Measurements from ENCODE around the gene PSMD13. TPM values are rescaled to one million over a fixed set of nuclear protein-coding genes. Genes with fewer than 3 reads are reported as not detected.
"Not testable (repeated sequence)": the region's sequence is repeated elsewhere in the genome, so short reads cannot be mapped to it uniquely, and the experiment has no call there.

PSMD13 gene
- total and polyA plus RNA-seq, 3 experiments from 2014 or later: 218 to 237 (median 235) TPM

- peaks cover 3 to 38% (median 5%) of the 10 kb centered on the region in 3 donors for H3K36me3 Mint-ChIP-seq
- no peaks in the 10 kb centered on the region for H3K36me3 ChIP-seq (ENCODE audit: insufficient read depth, low read length)
- H3K27me3 ChIP-seq (ENCODE audit: insufficient read depth, low read length, poor library complexity, severe bottlenecking): no peaks in the 10 kb centered on the region
- H3K9me3 Mint-ChIP-seq: no peaks in the 10 kb centered on the region
- POLR2A ChIA-PET: interaction anchor here (3.6 kb wide), 1 partner anchor 35 kb away, joined by 11 read pairs; no protein-coding TSS in a partner anchor
- H3K4me1 Mint-ChIP-seq: peaks cover 44 to 77% (median 53%) of the 10 kb centered on the region in 3 donors
- CTCF ChIA-PET: interaction anchor here (1.0 to 3.3 kb wide), 3 partner anchors 18 to 34 kb away, joined by 3 to 25 read pairs (median 15); no protein-coding TSS in a partner anchor
- peak overlapping the region in 5 of 8 donors; percentile 57 to 99 (median 87) for H3K27ac Mint-ChIP-seq
- H3K4me1 ChIP-seq (ENCODE audit: insufficient read depth, low read length): peaks cover 46% of the 10 kb centered on the region
- no peak overlapping the region for H3K4me3 ChIP-seq (ENCODE audit: low read length)
- H3K27me3 Mint-ChIP-seq: peaks cover 0 to 9% of the 10 kb centered on the region in 2 donors
- no peaks in the 10 kb centered on the region for H3K9me3 ChIP-seq (ENCODE audit: low read length)
- no peak overlapping the region for H3K27ac ChIP-seq (ENCODE audit: low read depth, low read length)
- peak in 1 of 5 donors; percentile 30 for DNase-seq
- H3K4me3 Mint-ChIP-seq: peak overlapping the region in 2 of 7 donors; percentile 68 to 94
These were observed 49.1 kb downstream of the PSMD13 start for GRCh38 chr11:285894-286220.

GRCh38 chr11:286977-287820 lies 50.4 kb downstream of the PSMD13 start:
- H3K36me3 ChIP-seq (ENCODE audit: insufficient read depth, low read length); H3K9me3 Mint-ChIP-seq; H3K27me3 Mint-ChIP-seq; H3K9me3 ChIP-seq (ENCODE audit: low read length); H3K27me3 ChIP-seq (ENCODE audit: insufficient read depth, low read length, poor library complexity, severe bottlenecking): not testable (repeated sequence)
- H3K36me3 Mint-ChIP-seq: peaks cover 3 to 38% (median 5%) of the 10 kb centered on the region in 3 donors
- peaks cover 40 to 72% (median 46%) of the 10 kb centered on the region in 3 donors for H3K4me1 Mint-ChIP-seq
- H3K4me3 Mint-ChIP-seq: peak overlapping the region; percentile 94 to 99 (median 98)
- ChIA-PET CTCF (interaction anchor here (0.8 to 4.3 kb wide), 10 partner anchors 18 to 164 kb away, joined by 3 to 25 read pairs (median 6); partner anchors contain the start of genes BET1L, IFITM2 and RIC8A), POLR2A (interaction anchor here (0.6 to 5.6 kb wide), 13 partner anchors 9 to 79 kb away, joined by 4 to 62 read pairs (median 8); partner anchors contain the start of genes BET1L, NLRP6, PSMD13 and RIC8A)
- peak; percentile 59 to 86 (median 73) for DNase-seq
- peak overlapping the region; percentile 93 to 99 (median 97) for H3K27ac Mint-ChIP-seq
- peak overlapping the region; percentile 79 for H3K27ac ChIP-seq (ENCODE audit: low read depth, low read length)
- peaks cover 36% of the 10 kb centered on the region for H3K4me1 ChIP-seq (ENCODE audit: insufficient read depth, low read length)
- H3K4me3 ChIP-seq (ENCODE audit: low read length): peak overlapping the region; percentile 74

GRCh38 chr11:287821-288477 lies 51.2 kb downstream of the PSMD13 start:
- Histone ChIP-seq H3K27me3 (ENCODE audit: insufficient read depth, low read length, poor library complexity, severe bottlenecking) (no peaks in the 10 kb centered on the region), H3K4me1 (ENCODE audit: insufficient read depth, low read length) (peaks cover 28% of the 10 kb centered on the region), H3K9me3 (ENCODE audit: low read length) (no peaks in the 10 kb centered on the region), H3K27ac (ENCODE audit: low read depth, low read length) (peak overlapping the region; percentile 79), H3K36me3 (ENCODE audit: insufficient read depth, low read length) (no peaks in the 10 kb centered on the region), H3K4me3 (ENCODE audit: low read length) (peak overlapping the region; percentile 74)
- H3K4me1 Mint-ChIP-seq: peaks cover 33 to 64% (median 39%) of the 10 kb centered on the region in 3 donors
- H3K27me3 Mint-ChIP-seq: peaks cover 0 to 9% of the 10 kb centered on the region in 2 donors
- peak in 3 of 5 donors; percentile 51 to 74 (median 69) for DNase-seq
- peak overlapping the region; percentile 93 to 99 (median 97) for H3K27ac Mint-ChIP-seq
- no peaks in the 10 kb centered on the region for H3K9me3 Mint-ChIP-seq
- POLR2A ChIA-PET: interaction anchor here (0.6 to 5.6 kb wide), 12 partner anchors 8 to 119 kb away, joined by 4 to 62 read pairs (median 6); partner anchors contain the start of genes BET1L, NLRP6, PSMD13 and RIC8A
- CTCF ChIA-PET: interaction anchor here (0.5 to 4.3 kb wide), 11 partner anchors 8 to 631 kb away, joined by 3 to 25 read pairs (median 5); partner anchors contain the start of genes BET1L, IFITM2 and RIC8A
- H3K36me3 Mint-ChIP-seq: peaks cover under 1 to 39% (median 1%) of the 10 kb centered on the region in 3 donors
- H3K4me3 Mint-ChIP-seq: peak overlapping the region; percentile 94 to 99 (median 98)

- ChIA-PET CTCF (interaction anchor here (0.5 to 4.3 kb wide), 14 partner anchors 8 to 630 kb away, joined by 3 to 25 read pairs (median 4); partner anchors contain the start of genes BET1L, IFITM2 and RIC8A), POLR2A (interaction anchor here (0.7 to 5.6 kb wide), 13 partner anchors 8 to 118 kb away, joined by 3 to 62 read pairs (median 7); partner anchors contain the start of genes BET1L, NLRP6, PSMD13 and RIC8A)
These were observed 52.0 kb downstream of the PSMD13 start, which contains the start of gene PGGHG for GRCh38 chr11:288478-289397. TSS of gene PGGHG (plus strand) at chr11:289126. CDS start at chr11:289817, 691 bp downstream.

GRCh38 chr11:289398-289711 lies 52.6 kb downstream of the PSMD13 start:
- peak overlapping the region; percentile 61 for H3K27ac ChIP-seq (ENCODE audit: low read depth, low read length)
- Mint-ChIP-seq H3K36me3 (peaks cover 0 to 45% (median 0%) of the 10 kb centered on the region in 3 donors), H3K4me3 (peak overlapping the region; percentile 80 to 94 (median 86)), H3K9me3 (no peaks in the 10 kb centered on the region), H3K4me1 (peaks cover 25 to 54% (median 32%) of the 10 kb centered on the region in 3 donors), H3K27me3 (peaks cover 0 to 9% of the 10 kb centered on the region in 2 donors), H3K27ac (peak overlapping the region; percentile 90 to 99 (median 94))
- no peaks in the 10 kb centered on the region for H3K27me3 ChIP-seq (ENCODE audit: insufficient read depth, low read length, poor library complexity, severe bottlenecking)
- DNase-seq: peak; percentile 40 to 75 (median 70)
- CTCF ChIA-PET: interaction anchor here (0.7 to 4.3 kb wide), 6 partner anchors 8 to 73 kb away, joined by 3 to 24 read pairs (median 4); no protein-coding TSS in a partner anchor
- POLR2A ChIA-PET: interaction anchor here (1.0 to 5.6 kb wide), 8 partner anchors 9 to 118 kb away, joined by 3 to 62 read pairs (median 7); no protein-coding TSS in a partner anchor
- H3K4me1 ChIP-seq (ENCODE audit: insufficient read depth, low read length): peaks cover 27% of the 10 kb centered on the region
- H3K9me3 ChIP-seq (ENCODE audit: low read length): no peaks in the 10 kb centered on the region
- H3K4me3 ChIP-seq (ENCODE audit: low read length): peak overlapping the region; percentile 45
- no peaks in the 10 kb centered on the region for H3K36me3 ChIP-seq (ENCODE audit: insufficient read depth, low read length)

More at GRCh38 chr11:288478-289397, 52.0 kb downstream of the PSMD13 start, which contains the start of gene PGGHG:
- H3K27me3 Mint-ChIP-seq: peaks cover 0 to 9% of the 10 kb centered on the region in 2 donors
- H3K27ac Mint-ChIP-seq: peak within 1 kb of the TSS; percentile 93 to 99 (median 97)
- H3K36me3 ChIP-seq (ENCODE audit: insufficient read depth, low read length): no peaks in the 10 kb centered on the region
- H3K4me3 ChIP-seq (ENCODE audit: low read length): peak within 1 kb of the TSS; percentile 74
- no peaks in the 10 kb centered on the region for H3K27me3 ChIP-seq (ENCODE audit: insufficient read depth, low read length, poor library complexity, severe bottlenecking)
- H3K4me1 ChIP-seq (ENCODE audit: insufficient read depth, low read length): peaks cover 27% of the 10 kb centered on the region
- no peaks in the 10 kb centered on the region for H3K9me3 Mint-ChIP-seq
- peaks cover 0 to 41% (median 0%) of the 10 kb centered on the region in 3 donors for H3K36me3 Mint-ChIP-seq
- H3K9me3 ChIP-seq (ENCODE audit: low read length): no peaks in the 10 kb centered on the region
- peaks cover 27 to 57% (median 33%) of the 10 kb centered on the region in 3 donors for H3K4me1 Mint-ChIP-seq
- H3K27ac ChIP-seq (ENCODE audit: low read depth, low read length): peak within 1 kb of the TSS; percentile 79
- peak within 1 kb of the TSS; percentile 94 to 99 (median 98) for H3K4me3 Mint-ChIP-seq
- peak; percentile 55 to 71 (median 67) for DNase-seq

- Histone ChIP-seq H3K4me1 (ENCODE audit: insufficient read depth, low read length) (peaks cover 27% of the 10 kb centered on the region), H3K27ac (ENCODE audit: low read depth, low read length) (peak overlapping the region; percentile 61), H3K4me3 (ENCODE audit: low read length) (peak overlapping the region; percentile 45), H3K36me3 (ENCODE audit: insufficient read depth, low read length) (no peaks in the 10 kb centered on the region), H3K9me3 (ENCODE audit: low read length) (no peaks in the 10 kb centered on the region), H3K27me3 (ENCODE audit: insufficient read depth, low read length, poor library complexity, severe bottlenecking) (no peaks in the 10 kb centered on the region)
- Mint-ChIP-seq H3K36me3 (peaks cover 0 to 50% (median 0%) of the 10 kb centered on the region in 3 donors), H3K9me3 (no peaks in the 10 kb centered on the region), H3K4me1 (peaks cover 25 to 53% (median 32%) of the 10 kb centered on the region in 3 donors), H3K27me3 (peaks cover 0 to 9% of the 10 kb centered on the region in 2 donors), H3K4me3 (peak overlapping the region; percentile 80 to 94 (median 86)), H3K27ac (peak overlapping the region; percentile 90 to 99 (median 94))
- ChIA-PET CTCF (interaction anchor here (0.7 to 4.3 kb wide), 5 partner anchors 9 to 83 kb away, joined by 3 to 24 read pairs (median 4); partner anchors contain the start of genes BET1L and RIC8A), POLR2A (interaction anchor here (1.1 to 5.6 kb wide), 6 partner anchors 8 to 41 kb away, joined by 3 to 62 read pairs (median 8); no protein-coding TSS in a partner anchor)
- DNase-seq: peak in 4 of 5 donors; percentile 34 to 70 (median 64)
These were observed 53.2 kb downstream of the PSMD13 start for GRCh38 chr11:289712-290620.

Measured in CD8-positive, alpha-beta memory T cell (primary cell).